WI38 (cell line): Measurements from ENCODE around the gene CD300LG.

Experiments
- H3K4me3 ChIP-seq: 2 replicates; pipeline ENCODE4 v1.5.1; 2011; ENCODE audit warnings: low read depth, mild to moderate bottlenecking, control low read depth, low read length
- CTCF ChIP-seq: IDR thresholded peaks from 2 replicates; pipeline ENCODE4 v1.5.1; 2012; ENCODE audit warnings: low read depth, mild to moderate bottlenecking, control low read depth, low read length

The CD300LG gene

GRCh38 chr17:43909537-43910231 is 62.7 kb downstream of the CD300LG start:
- TF ChIP-seq CTCF = no peak
- no peak overlapping the region for H3K4me3 ChIP-seq

GRCh38 chr17:43911904-43912303 is 64.9 kb downstream of the CD300LG start:
- TF ChIP-seq CTCF = no peak
- H3K4me3 ChIP-seq = no peak overlapping the region

- no peak for TF ChIP-seq CTCF
- no peak overlapping the region for H3K4me3 ChIP-seq
Measured at GRCh38 chr17:43912635-43913304, 65.8 kb downstream of the CD300LG start.
